OCI-M1 (cell line): Measurements from ENCODE around the gene GREB1.
A peak's percentile ranks its signal among the peaks of the same experiment; 100 is the strongest.

Experiments
- DNase-seq: peaks from one replicate; lab custom pipeline; 2025; lab: John Stamatoyannopoulos, UW

GREB1 gene

GRCh38 chr2:11559066-11559785 lies 25.4 kb downstream of the GREB1 start:
- no peak for DNase-seq

GRCh38 chr2:11559786-11560155 lies 25.9 kb downstream of the GREB1 start:
- DNase-seq: no peak

- no peak for DNase-seq
Observed at GRCh38 chr2:11560806-11561205, 27.0 kb downstream of the GREB1 start.

- DNase-seq: peak; percentile 7
Observed at GRCh38 chr2:11562011-11562410, 28.2 kb downstream of the GREB1 start.

GRCh38 chr2:11562476-11562875 lies 28.6 kb downstream of the GREB1 start:
- DNase-seq: no peak

- no peak for DNase-seq
Observed at GRCh38 chr2:11563784-11564666, 30.2 kb downstream of the GREB1 start.

- peak; percentile 20 for DNase-seq
Observed at GRCh38 chr2:11564816-11565567, 31.1 kb downstream of the GREB1 start.

GRCh38 chr2:11566383-11566782 lies 32.5 kb downstream of the GREB1 start:
- no peak for DNase-seq

- no peak for DNase-seq
Observed at GRCh38 chr2:11567631-11568031, 33.8 kb downstream of the GREB1 start.

- no peak for DNase-seq
Observed at GRCh38 chr2:11568436-11568835, 34.6 kb downstream of the GREB1 start.

GRCh38 chr2:11569636-11570035 lies 35.8 kb downstream of the GREB1 start:
- no peak for DNase-seq

- DNase-seq: no peak
Observed at GRCh38 chr2:11571170-11571569, 37.3 kb downstream of the GREB1 start.

- no peak for DNase-seq
Observed at GRCh38 chr2:11572996-11573395, 39.2 kb downstream of the GREB1 start.

- DNase-seq: peak; percentile 75
Observed at GRCh38 chr2:11573418-11574175, 39.8 kb downstream of the GREB1 start.

GRCh38 chr2:11574176-11575046 lies 40.6 kb downstream of the GREB1 start:
- no peak for DNase-seq

GRCh38 chr2:11576398-11576797 lies 42.6 kb downstream of the GREB1 start:
- DNase-seq: no peak

GRCh38 chr2:11577101-11577883 lies 43.4 kb downstream of the GREB1 start:
- no peak for DNase-seq

GRCh38 chr2:11578081-11578948 lies 44.5 kb downstream of the GREB1 start:
- peak; percentile 17 for DNase-seq
